IMR-90 (cell line): ENCODE results near the gene PIK3C2A. TPM values are rescaled to one million over a fixed set of nuclear protein-coding genes. Genes with fewer than 3 reads are reported as not detected.
A peak's percentile ranks its signal among the peaks of the same experiment; 100 is the strongest.

Source experiments
- ATAC-seq: fragments of 200-7000 bp; cut with Tn5 transposase; 2 replicates; pipeline ENCODE4 v1.9.1; 2020; ENCODE audit warnings: low read depth, mild to moderate bottlenecking, moderate library complexity
- BruUV-seq: library from RNA; stranded (reverse); fragments of 400-500 nt; replicated peaks from 2 replicates; lab custom pipeline; 2021; lab: Mats Ljungman, UMichigan
- CTCF ChIA-PET: fragments of 300-600 bp; formaldehyde crosslinking; extraction: SDS; loops from one replicate; lab custom pipeline; 2021; ENCODE audit warnings: antibody characterized with exemption; lab: Yijun Ruan, JAX
- POLR2A ChIA-PET: fragments of 300-600 bp; sonication (Branson Sonifier 250); formaldehyde crosslinking; loops from one replicate; lab custom pipeline; 2022; ENCODE audit warnings: antibody characterized with exemption; ENCODE audit not compliant: unreplicated experiment; lab: Charles Lee
- DNase-seq: peaks from one replicate; pipeline ENCODE4 v3.0.0; 2013
- H2AFZ ChIP-seq: replicated peaks from 2 replicates; pipeline ENCODE3; 2013; ENCODE audit warnings: low read length, mild to moderate bottlenecking; ENCODE audit not compliant: poor library complexity
- H2AK5ac ChIP-seq: 2 replicates; pipeline ENCODE4 v1.6.1; 2013; ENCODE audit warnings: low read depth, low read length, inconsistent platforms
- H2AK9ac ChIP-seq: replicated peaks from 2 replicates; pipeline ENCODE3; 2013; ENCODE audit warnings: mild to moderate bottlenecking, low read depth, low read length, moderate library complexity; ENCODE audit not compliant: poor library complexity
- H2BK120ac ChIP-seq: 2 replicates; pipeline ENCODE4 v1.6.1; 2013; ENCODE audit warnings: low read depth, low read length, inconsistent platforms
- H2BK15ac ChIP-seq: 3 replicates; pipeline ENCODE4 v1.6.1; 2013; ENCODE audit warnings: low read depth, low read length, inconsistent platforms
- H2BK20ac ChIP-seq: 2 replicates; pipeline ENCODE4 v1.6.1; 2013; ENCODE audit warnings: low read depth, mild to moderate bottlenecking, inconsistent platforms, low read length, moderate library complexity
- H2BK5ac ChIP-seq: 2 replicates; pipeline ENCODE4 v1.6.1; 2013; ENCODE audit warnings: mild to moderate bottlenecking, low read depth, low read length, inconsistent platforms; ENCODE audit not compliant: poor library complexity, severe bottlenecking
- H3K14ac ChIP-seq: replicated peaks from 2 replicates; pipeline ENCODE4 v1.6.1; 2013; ENCODE audit warnings: low read depth, low read length, inconsistent platforms
- H3K18ac ChIP-seq: 2 replicates; pipeline ENCODE4 v1.6.1; 2013; ENCODE audit warnings: low read depth, low read length, control low read depth
- H3K23ac ChIP-seq: 2 replicates; pipeline ENCODE4 v1.6.1; 2013; ENCODE audit warnings: low read depth, low read length, inconsistent platforms
- H3K27ac ChIP-seq: 2 replicates; pipeline ENCODE4 v1.5.1; 2013; ENCODE audit warnings: mild to moderate bottlenecking, control low read depth, low read length; ENCODE audit not compliant: insufficient read depth
- H3K27me3 ChIP-seq: 2 replicates; pipeline ENCODE4 v1.6.1; 2013; ENCODE audit warnings: low read length; ENCODE audit not compliant: control insufficient read depth, insufficient read depth
- H3K36me3 ChIP-seq: 2 replicates; pipeline ENCODE4 v1.6.1; 2013; ENCODE audit warnings: low read length, mixed read lengths; ENCODE audit not compliant: control insufficient read depth, insufficient read depth
- H3K4ac ChIP-seq: 2 replicates; pipeline ENCODE4 v1.6.1; 2013; ENCODE audit warnings: low read depth, low read length, inconsistent platforms
- H3K4me1 ChIP-seq: 2 replicates; pipeline ENCODE4 v1.6.1; 2013; ENCODE audit warnings: low read length, mixed read lengths; ENCODE audit not compliant: control insufficient read depth, insufficient read depth
- H3K4me2 ChIP-seq: 2 replicates; pipeline ENCODE4 v1.6.1; 2013; ENCODE audit warnings: low read depth, mild to moderate bottlenecking, control low read depth, low read length, moderate library complexity
- H3K4me3 ChIP-seq: 2 replicates; pipeline ENCODE4 v1.5.1; 2013; ENCODE audit warnings: low read depth, mild to moderate bottlenecking, control low read depth, low read length, moderate library complexity; ENCODE audit not compliant: insufficient read depth
- H3K56ac ChIP-seq: 2 replicates; pipeline ENCODE4 v1.6.1; 2013; ENCODE audit warnings: low read length, inconsistent platforms; ENCODE audit not compliant: insufficient read depth; ENCODE audit errors: extremely low read depth
- H3K79me1 ChIP-seq, 2 experiments: 2 replicates each; pipeline ENCODE4 v1.6.1; 2013; ENCODE audit warnings: low read length in 2 of 2, inconsistent platforms in 1 of 2, low read depth in 1 of 2
- H3K9ac ChIP-seq: 2 replicates; pipeline ENCODE4 v1.6.1; 2013; ENCODE audit warnings: low read depth, low read length, control low read depth
- H3K9me1 ChIP-seq: 2 replicates; pipeline ENCODE4 v1.6.1; 2013; ENCODE audit warnings: low read length, inconsistent platforms; ENCODE audit not compliant: insufficient read depth
- H3K9me3 ChIP-seq: 2 replicates; pipeline ENCODE4 v1.6.1; 2013; ENCODE audit warnings: low read length; ENCODE audit not compliant: control insufficient read depth, insufficient read depth
- H4K20me1 ChIP-seq: 2 replicates; pipeline ENCODE4 v1.6.1; 2013; ENCODE audit warnings: low read length, inconsistent platforms; ENCODE audit not compliant: insufficient read depth
- H4K5ac ChIP-seq: 2 replicates; pipeline ENCODE4 v1.6.1; 2013; ENCODE audit warnings: mild to moderate bottlenecking, low read depth, low read length, control low read depth
- H4K8ac ChIP-seq, 2 experiments: 2 replicates each; pipeline ENCODE4 v1.6.1; 2013; ENCODE audit warnings: low read depth in 2 of 2, low read length in 2 of 2, control low read depth in 1 of 2, inconsistent platforms in 1 of 2
- H4K91ac ChIP-seq: 2 replicates; pipeline ENCODE4 v1.6.1; 2013; ENCODE audit warnings: low read depth, low read length, inconsistent platforms; ENCODE audit not compliant: insufficient read depth
- BHLHE40 ChIP-seq: fragments of 150-350 bp; IDR thresholded peaks from 2 replicates; pipeline ENCODE4 v1.6.1; 2016; ENCODE audit warnings: mild to moderate bottlenecking, low read depth, low read length
- CEBPB ChIP-seq: IDR thresholded peaks from 2 replicates; pipeline ENCODE4 v1.6.1; 2012; ENCODE audit warnings: low read depth, low read length, improper control_type of control experiment
- WGBS, 2 experiments: methylation state at CpG; one replicate each; pipeline versions ENCODE4 v1.1.5 to v1.1.7; 2013; ENCODE audit warnings: missing lambda C conversion rate in 2 of 2; ENCODE audit not compliant: insufficient read length in 1 of 2; ENCODE audit errors: extremely low coverage in 2 of 2; 5-methylcytosine and 5-hydroxymethylcytosine counted together
- dilution Hi-C: fragments of 300-500 bp; cut with HindIII; formaldehyde crosslinking; loops from one replicate; pipeline ENCODE4 v1.14.3; 2018; ENCODE audit warnings: low sequenced_read_pairs; ENCODE audit not compliant: unreplicated experiment
- in situ Hi-C: fragments of 300-500 bp; cut with MboI; formaldehyde crosslinking; loops from 3 replicates; pipeline ENCODE4 v1.14.3; 2019; ENCODE audit warnings: low sequenced_read_pairs, inconsistent platforms, mixed read lengths
- intact Hi-C: fragments of 100-400 bp; cut with micrococcal nuclease; formaldehyde crosslinking; loops from 2 replicates; pipeline ENCODE4 v1.10.0; 2022
- polyA plus RNA-seq, 3 experiments: library from polyadenylated mRNA; depleted of rRNA; stranded (reverse); fragments of >200 nt; gene quantifications; 2 replicates each; pipeline ENCODE4 v1.2.3, GENCODE V29; 2012; ENCODE audit warnings: low replicate concordance in 1 of 3
- total RNA-seq: library from RNA; depleted of rRNA; stranded (reverse); fragments of >200 nt; gene quantifications from 2 replicates; pipeline ENCODE4 v1.2.3, GENCODE V29; 2012

The PIK3C2A gene
- total and polyA plus RNA-seq, 2 of the 4 experiments (the other 2 are of a cell fraction) = 14.6 to 36.6 TPM

DNA sequence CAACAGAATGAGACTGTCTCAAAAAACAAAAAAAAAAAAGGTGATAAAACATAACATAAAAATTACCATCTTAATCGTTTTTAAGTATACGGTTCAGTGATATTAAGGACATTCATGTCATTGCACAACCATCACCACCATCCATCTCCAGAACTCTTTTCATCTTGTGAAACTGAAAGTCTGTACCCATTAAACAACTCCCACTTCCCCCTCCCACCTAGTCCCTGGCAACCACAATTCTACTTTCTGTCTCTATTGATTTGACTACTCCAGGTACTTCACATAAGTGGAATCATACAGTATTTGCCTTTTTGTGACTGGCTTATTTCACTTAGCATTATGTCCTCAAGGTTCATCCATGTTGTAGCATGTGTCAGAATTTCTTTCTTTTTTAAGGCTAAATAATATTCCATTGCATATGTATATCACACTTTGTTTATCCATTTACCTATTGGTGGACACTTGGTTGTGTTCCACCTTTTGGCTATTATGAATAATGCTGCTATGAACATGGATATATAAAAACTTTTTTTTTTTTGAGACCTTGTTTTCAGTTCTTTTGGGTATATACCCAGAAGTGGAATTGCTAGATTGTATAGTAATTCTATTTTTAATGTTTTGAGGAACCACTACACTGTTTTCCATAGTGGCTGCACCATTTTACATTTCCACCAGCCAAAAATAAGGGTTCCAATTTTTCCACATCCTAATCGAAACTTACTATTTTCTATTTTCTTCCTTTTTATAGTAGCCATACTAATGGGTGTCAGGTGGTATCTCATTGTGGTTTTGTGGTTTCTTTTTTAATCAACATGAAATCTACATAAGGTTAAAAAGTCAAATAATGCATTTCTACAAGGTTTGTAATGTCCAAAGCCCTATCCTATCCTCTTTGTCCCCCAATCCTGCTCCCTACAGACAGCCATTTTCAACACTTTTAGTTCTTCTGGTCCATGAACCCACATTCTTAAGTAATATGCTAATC, 23.4 kb upstream of the PIK3C2A start:
- H3K23ac ChIP-seq = no peak overlapping the region
- no peak overlapping the region for H2BK15ac ChIP-seq
- H3K36me3 ChIP-seq = no peaks in the 10 kb centered on the region
- TF ChIP-seq CEBPB (peak; percentile 18; the same call in 1 of the 2 replicates), BHLHE40 (no peak)
- no peak overlapping the region for H3K4me3 ChIP-seq
- no peaks in the 10 kb centered on the region for H3K9me1 ChIP-seq
- no peaks in the 10 kb centered on the region for H3K4me1 ChIP-seq
- WGBS, 2 experiments = 86 to 100% methylated on average over 1 to 2 of the region's 3 CpGs
- H4K8ac ChIP-seq = no peak overlapping the region
- no peaks in the 10 kb centered on the region for H4K20me1 ChIP-seq
- no peak overlapping the region for H4K5ac ChIP-seq
- no peaks in the 10 kb centered on the region for H3K9me3 ChIP-seq
- H2AFZ ChIP-seq = no peak overlapping the region
- no peak overlapping the region for H3K9ac ChIP-seq
- H3K56ac ChIP-seq = no peak overlapping the region
- dilution Hi-C loops = no loop called here
- ChIA-PET CTCF (interaction anchor here (1.0 to 2.0 kb wide), 3 partner anchors 12 to 122 kb away, joined by 4 to 9 read pairs (median 8); no protein-coding TSS in a partner anchor), POLR2A (interaction anchor here (0.6 kb wide), 1 partner anchor 30 kb away, joined by 5 read pairs; no protein-coding TSS in a partner anchor)
- H2BK120ac ChIP-seq = no peak overlapping the region
- H3K18ac ChIP-seq = no peak overlapping the region
- H3K4me2 ChIP-seq = no peak overlapping the region
- DNase-seq = no peak
- no peak overlapping the region for H3K4ac ChIP-seq
- no peak overlapping the region for H3K14ac ChIP-seq
- no peak overlapping the region for H2BK5ac ChIP-seq
- H2AK9ac ChIP-seq = no peak overlapping the region
- no peak overlapping the region for H3K27ac ChIP-seq
- intact Hi-C loops = loop anchor here (1.0 kb wide), 5 partner anchors 46 to 297 kb away; no protein-coding TSS in a partner anchor
- no peak overlapping the region for H4K91ac ChIP-seq
- H2BK20ac ChIP-seq = no peak overlapping the region
- in situ Hi-C loops = loop anchor here (10.0 kb wide), 1 partner anchor 274 kb away; no protein-coding TSS in a partner anchor
- no peaks in the 10 kb centered on the region for H3K27me3 ChIP-seq
- ATAC-seq = no peak
- H3K79me1 ChIP-seq = no peaks in the 10 kb centered on the region
- H2AK5ac ChIP-seq = no peak overlapping the region
- BruUV-seq = no TSS peak
